ENCODE results near the gene SLC6A9. TPM values are rescaled to one million over a fixed set of nuclear protein-coding genes. Genes with fewer than 3 reads are reported as not detected.

Gene SLC6A9
- total and polyA plus RNA-seq, 2 donors: 0.57 to 0.82 TPM

DNA sequence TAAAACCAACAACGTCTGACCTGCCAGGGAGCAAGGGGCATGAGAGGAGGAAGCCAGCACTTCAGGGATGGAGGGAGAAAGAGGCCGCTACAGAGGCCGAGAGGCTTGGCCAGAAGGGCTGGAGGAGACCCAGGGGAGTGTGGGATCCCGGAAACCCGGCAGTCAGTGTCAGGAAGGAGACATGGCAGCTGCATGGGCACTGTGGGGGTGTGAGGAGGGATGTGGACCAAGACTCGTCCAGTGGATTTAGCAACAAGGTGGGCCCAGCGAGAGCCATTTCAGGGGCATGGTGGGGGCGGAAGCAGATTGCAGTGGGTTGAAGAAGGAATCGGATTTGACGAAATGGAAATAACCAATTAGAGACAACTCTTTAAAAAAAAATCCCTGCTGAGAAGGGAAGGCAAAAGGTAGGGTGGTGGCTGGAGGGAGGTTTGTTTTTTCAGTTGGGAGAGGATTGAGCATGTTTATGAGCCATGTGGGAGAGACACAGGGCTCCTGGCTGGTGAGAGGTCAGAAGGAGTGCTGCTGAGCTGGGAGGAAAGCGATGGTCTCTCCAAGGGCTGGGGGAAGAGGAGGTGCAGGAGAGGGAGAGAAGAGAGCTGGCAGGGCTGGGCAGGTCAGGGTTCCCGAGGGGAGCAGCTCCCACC, 47.9 kb downstream of the SLC6A9 start:
- peaks cover 0 to 1% of the 10 kb centered on the region in 2 donors for H3K36me3 ChIP-seq (ENCODE audit: control insufficient read depth in 2 of 2, insufficient read depth in 2 of 2, low read length in 1 of 2)
- no peak overlapping the region for H3K4me3 ChIP-seq (ENCODE audit: low read length in 2 of 2)
- WGBS: 96% methylated on average over 12 of the region's 12 CpGs
- H3K9me3 ChIP-seq (ENCODE audit: control insufficient read depth in 2 of 2, insufficient read depth in 1 of 2, low read length in 1 of 2): no peaks in the 10 kb centered on the region
- no peak for DNase-seq (ENCODE audit: low read depth in 6 of 9, low spot score in 9 of 9)
- H3K4me1 ChIP-seq (ENCODE audit: control insufficient read depth in 2 of 2, insufficient read depth in 2 of 2, low read length in 2 of 2): peaks cover 5 to 11% of the 10 kb centered on the region in 2 donors
- no peak overlapping the region for H3K27ac ChIP-seq (ENCODE audit: low read depth in 1 of 2, low read length in 1 of 2)
- H3K27me3 ChIP-seq (ENCODE audit: control insufficient read depth in 2 of 2, insufficient read depth in 1 of 2, low read length in 1 of 2): peaks cover 4 to 24% of the 10 kb centered on the region in 2 donors

DNA sequence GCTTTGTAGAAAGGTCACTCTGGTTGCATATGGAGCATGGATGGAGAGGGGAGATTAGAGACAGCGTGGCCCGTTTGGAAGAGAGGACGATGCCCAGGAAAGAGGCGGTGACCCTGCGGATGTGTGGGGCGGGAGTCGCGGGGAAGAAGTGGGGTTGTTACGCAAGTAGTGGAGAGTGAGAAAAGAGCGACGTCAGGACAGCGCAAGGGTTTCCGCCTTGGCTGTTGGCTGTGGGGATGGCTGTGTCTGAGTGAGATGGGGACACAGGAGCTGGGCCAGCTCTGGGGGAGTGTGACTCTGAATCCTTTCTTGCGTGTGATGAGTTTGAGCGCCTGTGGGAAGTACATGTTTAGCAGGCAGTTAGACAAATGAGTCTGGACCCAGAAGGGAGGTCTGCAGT, 48.5 kb downstream of the SLC6A9 start:
- Histone ChIP-seq H3K4me3 (ENCODE audit: low read length in 2 of 2) (no peak overlapping the region), H3K36me3 (ENCODE audit: control insufficient read depth in 2 of 2, insufficient read depth in 2 of 2, low read length in 1 of 2) (peaks cover 5 to 7% of the 10 kb centered on the region in 2 donors), H3K4me1 (ENCODE audit: control insufficient read depth in 2 of 2, insufficient read depth in 2 of 2, low read length in 2 of 2) (peaks cover 5 to 16% of the 10 kb centered on the region in 2 donors), H3K9me3 (ENCODE audit: control insufficient read depth in 2 of 2, insufficient read depth in 1 of 2, low read length in 1 of 2) (no peaks in the 10 kb centered on the region), H3K27ac (ENCODE audit: low read depth in 1 of 2, low read length in 1 of 2) (no peak overlapping the region), H3K27me3 (ENCODE audit: control insufficient read depth in 2 of 2, insufficient read depth in 1 of 2, low read length in 1 of 2) (peaks cover 4 to 29% of the 10 kb centered on the region in 2 donors)
- DNase-seq (ENCODE audit: low read depth in 6 of 9, low spot score in 9 of 9): no peak
- WGBS: 96% methylated on average over 15 of the region's 15 CpGs

DNA sequence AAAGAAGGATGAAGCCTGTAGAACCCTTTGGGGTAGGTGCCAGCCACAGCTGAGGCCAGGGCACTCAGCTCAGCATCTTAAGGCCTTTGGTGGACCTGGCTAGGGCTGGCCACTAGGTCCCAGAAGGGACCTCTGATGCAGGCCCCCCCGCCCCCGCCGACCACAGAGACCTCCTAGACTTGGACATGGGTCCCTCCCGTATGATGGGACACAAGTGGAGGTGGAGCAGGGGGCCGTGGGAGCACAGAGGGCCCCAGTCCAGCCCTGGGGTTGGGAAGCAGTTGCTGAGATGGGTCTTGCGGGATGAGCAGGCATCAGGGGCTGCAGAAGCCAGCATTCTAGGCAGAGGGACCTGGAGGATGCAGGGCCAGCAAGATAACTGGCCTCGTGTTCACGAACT, 49.0 kb downstream of the SLC6A9 start:
- Histone ChIP-seq H3K36me3 (ENCODE audit: control insufficient read depth in 2 of 2, insufficient read depth in 2 of 2, low read length in 1 of 2) (peaks cover 10 to 11% of the 10 kb centered on the region in 2 donors), H3K27me3 (ENCODE audit: control insufficient read depth in 2 of 2, insufficient read depth in 1 of 2, low read length in 1 of 2) (peaks cover 4 to 29% of the 10 kb centered on the region in 2 donors), H3K4me3 (ENCODE audit: low read length in 2 of 2) (no peak overlapping the region), H3K9me3 (ENCODE audit: control insufficient read depth in 2 of 2, insufficient read depth in 1 of 2, low read length in 1 of 2) (no peaks in the 10 kb centered on the region), H3K27ac (ENCODE audit: low read depth in 1 of 2, low read length in 1 of 2) (no peak overlapping the region), H3K4me1 (ENCODE audit: control insufficient read depth in 2 of 2, insufficient read depth in 2 of 2, low read length in 2 of 2) (peaks cover 7 to 18% of the 10 kb centered on the region in 2 donors)
- DNase-seq (ENCODE audit: low read depth in 6 of 9, low spot score in 9 of 9): no peak
- WGBS: 98% methylated on average over 8 of the region's 8 CpGs

- Histone ChIP-seq H3K4me1 (ENCODE audit: control insufficient read depth in 2 of 2, insufficient read depth in 2 of 2, low read length in 2 of 2) (peaks cover 7 to 22% of the 10 kb centered on the region in 2 donors), H3K36me3 (ENCODE audit: control insufficient read depth in 2 of 2, insufficient read depth in 2 of 2, low read length in 1 of 2) (peaks cover 16 to 17% of the 10 kb centered on the region in 2 donors), H3K9me3 (ENCODE audit: control insufficient read depth in 2 of 2, insufficient read depth in 1 of 2, low read length in 1 of 2) (no peaks in the 10 kb centered on the region), H3K27me3 (ENCODE audit: control insufficient read depth in 2 of 2, insufficient read depth in 1 of 2, low read length in 1 of 2) (peaks cover 4 to 33% of the 10 kb centered on the region in 2 donors), H3K4me3 (ENCODE audit: low read length in 2 of 2) (no peak overlapping the region), H3K27ac (ENCODE audit: low read depth in 1 of 2, low read length in 1 of 2) (no peak overlapping the region)
- DNase-seq (ENCODE audit: low read depth in 6 of 9, low spot score in 9 of 9): no peak
- 97% methylated on average over 20 of the region's 20 CpGs for WGBS
Observed at GRCh38 chr1:43981636-43982035, 49.6 kb downstream of the SLC6A9 start.

DNA sequence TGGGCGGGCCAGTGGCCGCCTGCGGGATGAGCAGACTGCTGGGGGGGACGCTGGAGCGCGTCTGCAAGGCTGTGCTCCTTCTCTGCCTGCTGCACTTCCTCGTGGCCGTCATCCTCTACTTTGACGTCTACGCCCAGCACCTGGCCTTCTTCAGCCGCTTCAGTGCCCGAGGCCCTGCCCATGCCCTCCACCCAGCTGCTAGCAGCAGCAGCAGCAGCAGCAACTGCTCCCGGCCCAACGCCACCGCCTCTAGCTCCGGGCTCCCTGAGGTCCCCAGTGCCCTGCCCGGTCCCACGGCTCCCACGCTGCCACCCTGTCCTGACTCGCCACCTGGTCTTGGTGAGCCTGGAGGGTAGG, 50.1 kb downstream of the SLC6A9 start:
- Histone ChIP-seq H3K4me1 (ENCODE audit: control insufficient read depth in 2 of 2, insufficient read depth in 2 of 2, low read length in 2 of 2) (peaks cover 12 to 27% of the 10 kb centered on the region in 2 donors), H3K27me3 (ENCODE audit: control insufficient read depth in 2 of 2, insufficient read depth in 1 of 2, low read length in 1 of 2) (peaks cover 4 to 33% of the 10 kb centered on the region in 2 donors), H3K4me3 (ENCODE audit: low read length in 2 of 2) (no peak overlapping the region), H3K9me3 (ENCODE audit: control insufficient read depth in 2 of 2, insufficient read depth in 1 of 2, low read length in 1 of 2) (no peaks in the 10 kb centered on the region), H3K36me3 (ENCODE audit: control insufficient read depth in 2 of 2, insufficient read depth in 2 of 2, low read length in 1 of 2) (peaks cover 19 to 22% of the 10 kb centered on the region in 2 donors), H3K27ac (ENCODE audit: low read depth in 1 of 2, low read length in 1 of 2) (no peak overlapping the region)
- WGBS: 98% methylated on average over 20 of the region's 20 CpGs
- DNase-seq (ENCODE audit: low read depth in 6 of 9, low spot score in 9 of 9): no peak

DNA sequence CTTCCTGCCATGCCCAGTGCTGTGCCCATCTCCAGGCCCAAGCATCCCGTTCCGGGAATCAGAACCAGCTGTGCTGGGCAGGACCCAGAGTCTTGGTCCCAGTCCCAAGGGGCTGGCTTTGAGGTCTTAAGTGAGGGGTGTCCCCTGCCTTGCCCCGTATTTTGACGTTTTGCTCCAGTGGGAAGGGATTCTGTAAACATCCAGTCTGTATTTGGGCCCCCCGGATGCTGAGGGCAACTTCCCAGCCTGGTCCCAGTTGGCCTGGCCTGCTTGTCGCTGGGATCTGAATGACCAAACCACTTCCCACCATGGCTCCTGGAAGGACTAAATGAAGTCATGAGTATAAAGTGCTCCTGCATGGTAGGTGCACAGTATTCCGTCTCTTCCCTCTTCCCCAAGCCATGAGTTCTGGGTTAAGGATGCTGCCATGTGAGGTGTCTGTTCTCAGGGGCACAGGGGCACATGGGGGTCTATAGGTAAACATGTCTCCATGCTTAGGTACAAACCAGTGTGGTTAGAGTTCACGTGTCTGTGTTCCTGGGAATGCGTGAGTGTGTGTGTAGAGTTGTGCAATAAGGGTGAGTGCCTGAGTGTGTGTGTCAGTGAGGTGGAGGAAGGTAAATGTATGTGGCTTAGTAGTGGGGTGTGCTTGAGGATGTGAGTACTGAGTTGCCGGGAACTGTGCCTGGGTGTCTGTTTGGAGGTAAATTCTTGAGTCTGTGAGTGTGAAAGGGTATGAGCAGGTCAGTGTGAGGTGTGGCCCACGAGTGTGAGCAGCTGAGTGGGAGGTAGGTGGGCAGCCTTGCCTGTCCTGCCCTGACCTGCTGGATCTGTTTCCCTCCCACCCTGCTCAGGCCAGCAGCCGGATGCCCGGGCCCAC, 50.8 kb downstream of the SLC6A9 start:
- WGBS: 94% methylated on average over 13 of the region's 13 CpGs
- DNase-seq (ENCODE audit: low read depth in 6 of 9, low spot score in 9 of 9): no peak
- Histone ChIP-seq H3K4me3 (ENCODE audit: low read length in 2 of 2) (no peak overlapping the region), H3K27ac (ENCODE audit: low read depth in 1 of 2, low read length in 1 of 2) (no peak overlapping the region), H3K36me3 (ENCODE audit: control insufficient read depth in 2 of 2, insufficient read depth in 2 of 2, low read length in 1 of 2) (peaks cover 19 to 22% of the 10 kb centered on the region in 2 donors), H3K27me3 (ENCODE audit: control insufficient read depth in 2 of 2, insufficient read depth in 1 of 2, low read length in 1 of 2) (peaks cover 4 to 33% of the 10 kb centered on the region in 2 donors), H3K4me1 (ENCODE audit: control insufficient read depth in 2 of 2, insufficient read depth in 2 of 2, low read length in 2 of 2) (peaks cover 17 to 34% of the 10 kb centered on the region in 2 donors), H3K9me3 (ENCODE audit: control insufficient read depth in 2 of 2, insufficient read depth in 1 of 2, low read length in 1 of 2) (no peaks in the 10 kb centered on the region)

DNA sequence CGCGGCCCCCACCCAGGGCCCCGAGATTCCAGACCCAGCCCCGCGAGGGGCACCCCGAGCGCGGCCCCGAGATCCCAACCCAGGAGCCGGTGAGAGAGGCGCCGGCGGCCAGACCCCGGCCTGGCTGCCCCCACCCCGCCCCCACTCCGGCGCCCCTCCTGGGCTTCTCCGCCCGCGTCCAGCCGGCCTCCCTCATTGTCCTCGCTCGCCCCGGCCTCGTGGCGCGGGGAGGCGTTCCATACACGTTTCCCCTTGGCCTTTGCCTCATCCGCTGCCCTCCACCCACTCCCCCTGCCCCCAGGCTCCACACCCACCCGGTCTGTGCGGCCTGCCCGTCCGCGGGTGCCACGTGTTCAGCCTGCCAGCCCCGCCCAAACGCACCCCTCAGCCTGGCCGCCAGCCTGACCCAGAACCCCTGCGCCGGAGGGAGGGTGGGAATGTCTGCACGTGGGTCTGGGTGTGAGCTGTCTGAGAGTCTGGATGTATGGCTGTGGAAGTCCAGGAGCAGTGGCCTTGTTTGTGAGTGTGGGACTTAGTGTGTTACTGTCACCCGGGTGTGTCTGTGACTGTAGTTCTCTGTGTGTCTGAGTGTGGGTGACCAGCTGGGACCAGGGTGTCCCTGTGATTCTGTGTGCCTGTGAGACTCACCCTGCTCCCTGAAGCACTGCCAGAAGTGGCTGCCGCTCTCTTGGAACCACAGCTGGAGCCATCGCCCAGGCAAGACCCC, 51.6 kb downstream of the SLC6A9 start:
- Histone ChIP-seq H3K4me1 (ENCODE audit: control insufficient read depth in 2 of 2, insufficient read depth in 2 of 2, low read length in 2 of 2) (peaks cover 18 to 37% of the 10 kb centered on the region in 2 donors), H3K27me3 (ENCODE audit: control insufficient read depth in 2 of 2, insufficient read depth in 1 of 2, low read length in 1 of 2) (peaks cover 4 to 33% of the 10 kb centered on the region in 2 donors), H3K27ac (ENCODE audit: low read depth in 1 of 2, low read length in 1 of 2) (no peak overlapping the region), H3K36me3 (ENCODE audit: control insufficient read depth in 2 of 2, insufficient read depth in 2 of 2, low read length in 1 of 2) (peaks cover 19 to 22% of the 10 kb centered on the region in 2 donors), H3K9me3 (ENCODE audit: control insufficient read depth in 2 of 2, insufficient read depth in 1 of 2, low read length in 1 of 2) (no peaks in the 10 kb centered on the region), H3K4me3 (ENCODE audit: low read length in 2 of 2) (peak overlapping the region in 1 of 2 donors; percentile 59)
- 7% methylated on average over 45 of the region's 45 CpGs for WGBS
- peak in 1 of 9 donors; percentile 12 for DNase-seq (ENCODE audit: low read depth in 6 of 9, low spot score in 9 of 9)

- H3K9me3 ChIP-seq (ENCODE audit: control insufficient read depth in 2 of 2, insufficient read depth in 1 of 2, low read length in 1 of 2): no peaks in the 10 kb centered on the region
- peaks cover 19 to 22% of the 10 kb centered on the region in 2 donors for H3K36me3 ChIP-seq (ENCODE audit: control insufficient read depth in 2 of 2, insufficient read depth in 2 of 2, low read length in 1 of 2)
- H3K27ac ChIP-seq (ENCODE audit: low read depth in 1 of 2, low read length in 1 of 2): no peak overlapping the region
- WGBS: under 1% methylated on average over 45 of the region's 45 CpGs
- H3K4me1 ChIP-seq (ENCODE audit: control insufficient read depth in 2 of 2, insufficient read depth in 2 of 2, low read length in 2 of 2): peaks cover 18 to 39% of the 10 kb centered on the region in 2 donors
- peaks cover 4 to 33% of the 10 kb centered on the region in 2 donors for H3K27me3 ChIP-seq (ENCODE audit: control insufficient read depth in 2 of 2, insufficient read depth in 1 of 2, low read length in 1 of 2)
- no peak for DNase-seq (ENCODE audit: low read depth in 6 of 9, low spot score in 9 of 9)
- H3K4me3 ChIP-seq (ENCODE audit: low read length in 2 of 2): peak overlapping the region in 1 of 2 donors; percentile 59
Observed at GRCh38 chr1:43979261-43979527, 52.1 kb downstream of the SLC6A9 start.
